Activated CD8-positive, alpha-beta memory T cell treated with anti-CD3 and anti-CD28 coated beads for 48 hours (primary cell): ENCODE measurements around the gene TOM1L2.

ENCODE experiments used
- DNase-seq, 3 experiments: peaks; one replicate each; pipeline ENCODE4 v3.0.0-alpha.2; 2020; ENCODE audit warnings: low read depth in 2 of 3, low spot score in 2 of 3

The TOM1L2 gene

GRCh38 chr17:17877529-17878358, 94.5 kb downstream of the TOM1L2 start:
- no peak for DNase-seq

GRCh38 chr17:17876959-17877528, 95.2 kb downstream of the TOM1L2 start:
- no peak for DNase-seq

- DNase-seq = no peak
These were observed 97.7 kb downstream of the TOM1L2 start for GRCh38 chr17:17874478-17874877.

- no peak for DNase-seq
These were observed 98.7 kb downstream of the TOM1L2 start for GRCh38 chr17:17873450-17873991.

- no peak for DNase-seq
These were observed 99.5 kb downstream of the TOM1L2 start for GRCh38 chr17:17872547-17873345.

GRCh38 chr17:17871913-17872312, 100.3 kb downstream of the TOM1L2 start:
- DNase-seq = no peak

GRCh38 chr17:17870247-17870646, 102.0 kb downstream of the TOM1L2 start:
- no peak for DNase-seq

GRCh38 chr17:17868641-17869522, 103.3 kb downstream of the TOM1L2 start:
- no peak for DNase-seq

- no peak for DNase-seq
These were observed 105.3 kb downstream of the TOM1L2 start for GRCh38 chr17:17866897-17867296.

- no peak for DNase-seq
These were observed 105.8 kb downstream of the TOM1L2 start for GRCh38 chr17:17866425-17866824.

GRCh38 chr17:17865035-17865434, 107.2 kb downstream of the TOM1L2 start:
- DNase-seq = no peak

GRCh38 chr17:17860766-17861107, 111.5 kb downstream of the TOM1L2 start:
- DNase-seq = no peak

GRCh38 chr17:17859909-17860765, 112.1 kb downstream of the TOM1L2 start:
- no peak for DNase-seq

- DNase-seq = no peak
These were observed 114.7 kb downstream of the TOM1L2 start for GRCh38 chr17:17857496-17857895.

GRCh38 chr17:17856386-17856785, 115.8 kb downstream of the TOM1L2 start:
- DNase-seq = no peak

- no peak for DNase-seq
These were observed 116.2 kb downstream of the TOM1L2 start for GRCh38 chr17:17855976-17856375.

GRCh38 chr17:17853811-17854447, 118.3 kb downstream of the TOM1L2 start:
- DNase-seq = no peak

GRCh38 chr17:17852930-17853329, 119.3 kb downstream of the TOM1L2 start:
- DNase-seq = no peak
